Activated CD8-positive, alpha-beta memory T cell treated with anti-CD3 and anti-CD28 coated beads, Interleukin-2, amount 50 U/mL, for 48 hours (primary cell): ENCODE measurements around the gene WIPI1.
"Not testable (repeated sequence)": the region's sequence is repeated elsewhere in the genome, so short reads cannot be mapped to it uniquely, and the experiment has no call there.

Experiments used
- DNase-seq: peaks from one replicate; pipeline ENCODE4 v3.0.0-alpha.2; 2020

The WIPI1 gene

DNA sequence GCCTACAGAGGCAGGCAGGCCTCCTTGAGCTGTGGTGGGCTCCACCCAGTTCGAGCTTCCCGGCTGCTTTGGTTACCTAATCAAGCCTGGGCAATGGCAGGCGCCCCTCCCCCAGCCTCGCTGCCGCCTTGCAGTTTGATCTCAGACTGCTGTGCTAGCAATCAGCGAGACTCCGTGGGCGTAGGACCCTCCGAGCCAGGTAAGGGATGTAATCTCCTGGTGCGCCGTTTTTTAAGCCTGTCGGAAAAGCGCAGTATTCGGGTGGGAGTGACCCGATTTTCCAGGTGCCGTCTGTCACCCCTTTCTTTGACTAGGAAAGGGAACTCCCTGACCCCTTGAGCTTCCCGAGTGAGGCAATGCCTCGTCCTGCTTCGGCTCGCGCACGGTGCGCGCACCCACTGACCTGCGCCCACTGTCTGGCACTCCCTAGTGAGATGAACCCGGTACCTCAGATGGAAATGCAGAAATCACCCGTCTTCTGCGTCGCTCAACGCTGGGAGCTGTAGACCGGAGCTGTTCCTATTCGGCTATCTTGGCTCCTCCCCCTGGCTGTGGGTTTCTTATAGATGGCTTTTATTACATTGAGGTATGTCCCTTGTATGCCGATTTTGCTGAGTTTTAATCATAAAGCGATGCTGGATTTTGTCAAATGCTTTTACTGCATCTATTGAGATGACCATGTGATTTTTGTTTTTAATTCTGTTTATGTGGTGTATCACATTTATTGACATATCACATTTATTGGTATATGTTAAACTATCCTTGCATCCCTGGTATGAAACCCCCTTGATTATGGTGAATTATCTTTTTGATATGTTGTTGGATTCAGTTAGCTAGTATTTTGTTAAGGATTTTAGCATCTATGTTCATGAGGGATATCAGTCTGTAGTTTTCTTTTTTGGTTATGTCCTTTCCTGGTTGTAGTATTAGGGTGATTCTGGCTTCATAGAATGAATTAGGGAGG lies 43.4 kb downstream of the WIPI1 start:
- DNase-seq = peak; percentile 70

GRCh38 chr17:68407656-68408055 lies 49.6 kb downstream of the WIPI1 start:
- DNase-seq = not testable (repeated sequence)

DNA sequence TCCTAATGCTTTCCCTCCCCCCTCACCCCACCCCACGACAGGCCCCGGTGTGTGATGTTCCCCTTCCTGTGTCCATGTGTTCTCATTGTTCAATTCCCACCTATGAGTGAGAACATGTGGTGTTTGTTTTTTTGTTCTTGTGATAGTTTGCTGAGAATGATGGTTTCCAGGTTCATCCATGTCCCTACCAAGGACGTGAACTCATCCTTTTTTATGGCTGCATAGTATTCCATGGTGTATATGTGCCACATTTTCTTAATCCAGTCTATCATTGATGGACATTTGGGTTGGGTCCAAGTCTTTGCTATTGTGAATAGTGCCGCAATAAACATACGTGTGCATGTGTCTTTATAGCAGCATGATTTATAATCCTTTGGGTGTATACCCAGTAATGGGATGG lies 53.5 kb downstream of the WIPI1 start:
- DNase-seq = not testable (repeated sequence)

GRCh38 chr17:68403122-68403521 lies 54.2 kb downstream of the WIPI1 start:
- no peak for DNase-seq

GRCh38 chr17:68401288-68401687 lies 56.0 kb downstream of the WIPI1 start:
- DNase-seq = no peak

DNA sequence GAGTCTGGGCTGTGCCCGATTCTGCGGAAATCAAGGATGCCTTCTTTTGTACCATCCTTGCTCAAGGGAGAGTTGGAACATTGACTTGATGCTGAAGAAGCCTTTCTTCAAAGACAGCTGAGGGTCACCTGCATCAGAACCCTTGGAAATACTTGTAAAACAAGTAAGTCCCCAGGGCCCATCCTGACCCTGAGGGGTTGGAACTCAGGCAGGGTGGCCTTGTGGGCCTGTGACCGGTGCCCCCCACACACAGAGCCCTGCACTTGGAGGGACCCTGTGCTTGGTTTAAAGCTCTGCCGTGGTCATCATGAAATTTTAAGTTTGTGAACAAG lies 56.9 kb downstream of the WIPI1 start:
- DNase-seq = no peak

GRCh38 chr17:68399638-68400403 lies 57.5 kb downstream of the WIPI1 start:
- no peak for DNase-seq

- peak; percentile 68 for DNase-seq
Observed at GRCh38 chr17:68398691-68399637, 58.3 kb downstream of the WIPI1 start.

GRCh38 chr17:68397108-68397536 lies 60.2 kb downstream of the WIPI1 start:
- DNase-seq = no peak

DNA sequence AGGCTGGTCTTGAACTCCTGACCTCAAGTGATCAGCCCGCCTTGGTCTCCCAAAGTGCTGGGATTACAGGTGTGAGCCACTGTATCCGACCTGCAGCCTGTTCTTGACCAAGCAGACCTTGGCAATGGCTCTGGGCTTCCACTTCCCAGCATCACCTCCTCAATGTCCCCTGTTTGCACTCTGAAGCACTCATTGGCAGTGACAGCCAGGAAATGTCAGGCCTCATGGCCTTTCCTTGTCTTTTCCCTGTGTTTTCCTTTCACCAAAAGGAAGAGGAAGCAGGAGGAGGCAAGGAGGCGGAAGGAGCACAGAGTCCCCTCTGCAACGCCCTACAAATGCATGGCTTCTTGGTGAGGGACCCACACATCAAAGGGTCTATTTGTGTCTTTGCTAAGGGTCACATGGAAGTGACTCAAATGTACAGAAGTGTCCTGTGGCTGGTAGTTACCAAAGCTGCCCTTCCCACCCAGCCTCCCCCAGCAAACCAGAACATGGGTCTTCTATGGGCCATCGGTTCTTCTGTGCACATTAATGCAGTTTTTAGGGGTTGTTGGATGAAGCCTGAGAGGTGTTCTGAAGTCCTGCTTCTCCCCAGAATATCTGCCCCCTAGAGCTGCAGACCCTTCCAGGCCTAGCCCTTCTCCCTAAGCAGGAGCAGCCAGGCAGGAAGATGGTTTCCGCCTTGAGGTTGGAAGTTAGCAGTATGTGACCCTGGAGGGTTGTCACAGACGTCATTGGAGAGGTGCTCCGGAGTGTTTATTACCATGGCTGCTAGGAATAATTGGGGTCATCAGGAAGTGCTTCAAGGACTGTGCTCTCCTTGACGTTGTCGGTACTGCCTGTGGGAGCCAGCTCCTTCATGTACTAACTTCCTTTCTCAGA lies 60.8 kb downstream of the WIPI1 start:
- no peak for DNase-seq

DNA sequence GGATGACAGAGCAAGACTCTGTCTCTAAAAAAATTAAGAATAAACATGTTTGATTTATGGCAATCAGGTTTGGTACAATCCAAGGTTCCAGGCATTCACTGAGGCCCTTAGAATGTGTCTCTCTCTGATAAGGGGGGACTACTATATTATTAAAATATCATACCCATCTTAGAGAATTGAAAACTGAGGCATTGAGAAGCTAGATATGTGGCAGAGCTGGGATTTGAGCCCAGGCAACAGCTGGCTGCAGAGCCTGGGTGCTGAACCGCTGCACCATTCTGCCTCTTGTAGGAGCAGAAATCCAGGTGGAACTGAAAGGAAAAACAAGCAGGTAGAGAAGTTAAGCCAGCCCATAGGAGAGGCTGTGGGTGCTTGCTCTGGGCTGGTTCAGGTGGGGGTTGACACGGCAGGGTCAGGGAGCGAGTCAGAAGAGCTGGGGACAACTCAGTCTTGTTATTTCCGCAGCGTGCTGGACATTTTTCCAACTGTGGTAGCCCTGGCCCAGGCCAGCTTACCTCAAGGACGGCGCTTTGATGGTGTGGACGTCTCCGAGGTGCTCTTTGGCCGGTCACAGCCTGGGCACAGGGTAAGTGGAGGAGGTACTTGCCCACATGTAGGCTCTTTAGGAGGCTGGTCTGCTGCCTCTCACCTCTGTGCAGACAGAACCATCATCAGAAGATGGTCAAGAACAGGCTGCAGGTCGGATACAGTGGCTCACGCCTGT lies 62.5 kb downstream of the WIPI1 start:
- no peak for DNase-seq

DNA sequence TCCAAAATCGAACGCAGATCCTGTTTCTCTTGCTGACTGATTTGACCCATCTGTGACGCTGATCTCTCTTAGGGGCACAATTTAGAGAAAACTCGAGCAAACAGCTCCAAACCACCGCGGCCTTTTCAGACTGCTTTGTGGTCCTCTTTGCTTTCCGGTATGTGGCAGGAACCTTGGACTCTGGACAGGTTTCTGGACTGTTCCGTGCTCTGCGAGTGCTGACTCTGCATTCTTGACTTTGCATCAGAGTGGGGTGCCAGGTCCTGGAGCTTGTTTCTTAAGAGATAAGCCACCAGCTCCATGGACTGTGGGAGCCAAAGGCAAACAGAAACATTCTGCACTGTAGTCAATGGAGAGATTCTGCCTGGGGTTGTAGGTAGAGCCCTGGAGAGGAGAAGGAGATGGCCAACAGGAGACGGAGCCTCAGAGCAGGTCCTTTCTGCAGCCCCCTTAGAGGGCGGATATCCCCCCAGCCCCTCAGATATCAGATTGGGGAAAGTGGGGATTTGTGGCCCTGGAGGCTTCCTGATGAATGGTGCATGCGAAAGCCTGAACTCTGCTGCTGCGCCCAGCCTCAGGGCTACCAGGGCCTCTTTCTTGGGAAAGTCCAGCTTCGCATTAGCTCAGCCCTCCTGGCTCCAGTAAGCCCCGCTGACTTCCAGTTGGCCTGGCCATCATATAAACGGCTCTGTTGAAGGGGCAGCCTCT lies 65.6 kb downstream of the WIPI1 start:
- DNase-seq = no peak

DNA sequence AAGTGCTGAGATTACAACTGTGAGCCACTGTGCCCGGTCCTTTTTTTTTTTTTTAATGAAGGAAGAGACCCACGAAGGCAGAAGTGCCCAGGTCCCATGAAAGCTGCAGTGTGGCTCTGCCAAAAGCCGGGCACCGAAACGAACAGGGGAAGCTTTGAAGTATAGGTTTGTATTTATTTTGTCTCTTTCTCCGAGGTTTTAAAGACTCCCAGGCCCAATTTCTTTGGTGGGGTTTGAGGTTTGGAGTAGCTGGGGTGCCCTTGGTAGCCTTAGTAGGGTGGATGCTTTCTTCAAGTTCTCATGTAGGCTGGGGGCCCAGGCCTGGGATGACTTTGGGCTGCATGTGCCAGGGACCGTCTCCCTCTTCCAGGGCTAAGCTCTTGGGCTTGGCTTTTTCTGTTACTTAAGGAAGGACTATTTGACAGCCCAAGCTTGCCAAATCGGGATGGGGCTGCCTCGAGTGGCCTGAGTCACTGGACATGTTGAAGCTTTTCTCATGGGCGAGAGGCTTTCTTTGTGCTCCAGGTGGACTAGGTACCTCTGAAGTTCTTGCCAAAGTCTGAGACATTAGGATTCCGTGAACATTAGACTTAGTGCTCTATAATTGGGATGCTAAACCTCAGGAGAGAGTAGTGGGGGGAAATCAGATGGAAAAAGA lies 66.3 kb downstream of the WIPI1 start:
- no peak for DNase-seq

GRCh38 chr17:68389041-68389440 lies 68.3 kb downstream of the WIPI1 start:
- no peak for DNase-seq

- DNase-seq = no peak
Observed at GRCh38 chr17:68387435-68388218, 69.7 kb downstream of the WIPI1 start.

- DNase-seq = no peak
Observed at GRCh38 chr17:68385490-68386215, 71.6 kb downstream of the WIPI1 start.

GRCh38 chr17:68384941-68385340 lies 72.4 kb downstream of the WIPI1 start:
- no peak for DNase-seq

GRCh38 chr17:68384471-68384870 lies 72.8 kb downstream of the WIPI1 start:
- no peak for DNase-seq
